ENCODE measurements around the gene CLIC5.

DNA sequence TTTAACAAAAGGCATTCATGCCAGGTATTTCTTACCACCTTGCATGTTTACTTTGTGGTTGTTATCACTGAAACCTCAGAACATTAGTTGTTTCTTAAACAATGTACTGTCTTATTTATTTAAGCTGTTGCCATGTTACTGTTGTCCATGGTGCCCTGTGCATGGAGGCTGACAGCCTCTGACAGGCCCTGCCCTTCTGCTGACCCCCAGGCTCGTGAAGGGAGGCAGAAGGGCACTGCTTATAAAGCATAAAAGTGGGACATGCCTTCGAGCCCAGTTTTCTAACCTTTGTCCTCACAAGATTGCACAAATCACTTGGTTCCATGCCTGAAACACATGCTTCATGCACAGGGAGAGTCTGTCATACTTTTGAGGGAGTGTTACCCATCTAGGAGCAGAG, 46.7 kb upstream of the CLIC5 start:
- no peak for TF ChIP-seq CTCF (IDR thresholded peaks at IDR 0.05)
- TF ChIP-seq POLR2A (IDR thresholded peaks at IDR 0.05), result no peak
